RWPE1 (cell line): ENCODE results near the gene FSTL4.

Experiments used
- CTCF ChIA-PET: fragments of 350-600 bp; sonication (Branson Sonifier 250); formaldehyde crosslinking; extraction: SDS; loops from one replicate; lab custom pipeline; 2021; lab: Yijun Ruan, JAX
- POLR2A ChIA-PET: fragments of 400-600 bp; formaldehyde crosslinking; extraction: SDS; loops from one replicate; lab custom pipeline; 2020; ENCODE audit warnings: antibody characterized with exemption; ENCODE audit not compliant: low non-redundant PET; lab: Yijun Ruan, JAX
- DNase-seq: peaks from one replicate; pipeline ENCODE4 v3.0.0; 2012; ENCODE audit warnings: low spot score
- H3K27ac ChIP-seq: fragments of 450-650 bp; 2 replicates; pipeline ENCODE4 v1.5.1; 2017
- CTCF ChIP-seq: fragments of 450-650 bp; conservative IDR thresholded peaks from 2 replicates; pipeline ENCODE4 v1.5.1; 2017; ENCODE audit warnings: low read depth, mild to moderate bottlenecking

FSTL4 gene

GRCh38 chr5:133277744-133278143, 334.6 kb downstream of the FSTL4 start:
- DNase-seq = no peak
- H3K27ac ChIP-seq = peak overlapping the region; percentile 21
- POLR2A ChIA-PET = no interaction called here
- CTCF ChIA-PET = interaction anchor here (0.6 to 0.9 kb wide), 2 partner anchors 10 to 266 kb away, joined by 3 read pairs; no protein-coding TSS in a partner anchor
- TF ChIP-seq CTCF = no peak

DNA sequence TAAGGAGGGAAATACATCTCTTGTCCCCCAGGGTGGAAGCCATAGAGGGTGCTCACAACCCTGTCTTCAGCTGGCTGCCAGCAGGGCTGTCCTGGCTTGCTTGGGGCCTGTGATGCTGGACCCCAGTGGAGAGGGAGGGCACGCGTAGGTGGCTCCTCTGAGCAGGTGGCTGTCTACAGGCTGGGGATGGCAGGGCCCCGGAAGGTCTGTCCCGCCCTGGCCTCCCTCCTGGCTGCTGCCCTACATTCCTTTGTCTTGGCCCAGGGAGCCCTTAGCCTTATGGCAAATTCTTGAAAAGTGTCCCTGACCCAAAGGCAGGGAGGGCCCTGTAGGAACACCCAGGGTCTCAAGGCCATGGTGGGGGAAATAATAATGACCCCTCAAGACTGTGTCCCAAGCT, 336.2 kb downstream of the FSTL4 start:
- CTCF ChIA-PET = interaction anchor here (0.5 to 0.6 kb wide), 2 partner anchors 147 to 151 kb away, joined by 3 read pairs; no protein-coding TSS in a partner anchor
- no peak for DNase-seq
- no peak overlapping the region for H3K27ac ChIP-seq
- no peak for TF ChIP-seq CTCF
- POLR2A ChIA-PET = no interaction called here

DNA sequence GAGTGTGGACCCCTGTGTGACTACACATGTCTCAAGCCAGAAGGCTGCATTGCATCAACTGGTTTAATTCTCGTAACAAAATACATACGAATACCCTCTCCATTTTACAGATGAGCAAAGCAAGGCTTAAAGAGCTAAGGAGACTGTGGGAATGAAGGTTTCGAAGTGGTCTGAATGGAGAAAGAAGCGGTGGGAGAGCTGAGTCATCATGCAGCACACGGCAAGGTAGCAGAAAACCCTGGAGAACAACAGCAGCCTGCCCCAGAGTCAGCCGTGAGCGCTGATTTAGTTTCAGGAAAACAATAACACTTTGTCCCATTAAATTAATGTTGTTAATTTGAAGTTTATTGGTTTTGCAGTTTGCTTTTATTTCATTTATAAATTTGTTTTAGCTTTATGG, 336.7 kb downstream of the FSTL4 start:
- no peak for TF ChIP-seq CTCF
- DNase-seq = no peak
- ChIA-PET CTCF (interaction anchor here (0.5 kb wide), 1 partner anchor 148 kb away, joined by 3 read pairs; no protein-coding TSS in a partner anchor), POLR2A (no interaction called here)
- H3K27ac ChIP-seq = no peak overlapping the region

- no peak for DNase-seq
- no peak for TF ChIP-seq CTCF
- ChIA-PET CTCF (interaction anchor here (0.6 kb wide), 1 partner anchor 45 kb away, joined by 4 read pairs; no protein-coding TSS in a partner anchor), POLR2A (no interaction called here)
- H3K27ac ChIP-seq = no peak overlapping the region
Observed at GRCh38 chr5:133274597-133274935, 337.8 kb downstream of the FSTL4 start.

GRCh38 chr5:133273661-133274596, 338.4 kb downstream of the FSTL4 start:
- H3K27ac ChIP-seq = peak overlapping the region; percentile 23; the same call in 1 of the 2 replicates
- DNase-seq = no peak
- ChIA-PET CTCF (interaction anchor here (0.6 kb wide), 1 partner anchor 44 kb away, joined by 4 read pairs; no protein-coding TSS in a partner anchor), POLR2A (no interaction called here)
- no peak for TF ChIP-seq CTCF

DNA sequence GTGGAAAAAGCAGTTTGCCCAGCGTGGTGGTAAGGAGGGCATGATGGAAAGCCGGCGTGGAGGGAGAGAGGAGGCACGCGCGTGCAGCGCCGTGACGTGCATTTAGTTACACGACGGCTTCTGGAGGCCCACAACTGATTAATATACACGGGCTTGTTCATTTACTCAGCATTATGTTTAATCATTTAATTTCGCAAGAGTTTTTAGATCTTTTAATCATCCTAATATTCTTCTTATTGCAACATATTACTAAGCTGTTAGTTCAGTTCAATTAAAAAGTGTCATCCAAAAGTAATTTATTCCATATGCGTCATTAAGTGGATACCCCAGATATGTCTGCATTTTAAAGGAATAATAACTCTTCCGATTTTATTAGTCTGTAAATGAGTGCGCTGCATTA, 340.0 kb downstream of the FSTL4 start:
- H3K27ac ChIP-seq = no peak overlapping the region
- no peak for TF ChIP-seq CTCF
- DNase-seq = no peak
- ChIA-PET POLR2A (no interaction called here), CTCF (no interaction called here)
